Endothelial cell of umbilical vein (primary cell): ENCODE data around the gene PRDM16.

Experiments used
- CTCF ChIP-seq, 2 donors: IDR thresholded peaks; 1 replicate in 1 of 2; 2 replicates in 1 of 2; pipeline ENCODE4 v1.5.1; 2011; ENCODE audit warnings: low read length in 2 of 2, mild to moderate bottlenecking in 2 of 2, moderate library complexity in 2 of 2, control low read depth in 1 of 2, inconsistent platforms in 1 of 2, low read depth in 1 of 2; ENCODE audit not compliant: insufficient read depth in 1 of 2; ENCODE audit errors: extremely low read depth in 1 of 2
- EZH2 ChIP-seq: IDR thresholded peaks from 2 replicates; pipeline ENCODE4 v1.6.1; 2012; ENCODE audit warnings: borderline replicate concordance, low read depth, mild to moderate bottlenecking, moderate library complexity, low read length, inconsistent platforms; ENCODE audit not compliant: severe bottlenecking
- JUN ChIP-seq: IDR thresholded peaks from 2 replicates; pipeline ENCODE4 v1.6.1; 2011; ENCODE audit warnings: borderline replicate concordance, low read depth; ENCODE audit not compliant: insufficient read length, insufficient read depth
- MAX ChIP-seq: IDR thresholded peaks from 2 replicates; pipeline ENCODE4 v1.6.1; 2011; ENCODE audit not compliant: insufficient read depth, insufficient read length
- POLR2A ChIP-seq: IDR thresholded peaks from 2 replicates; pipeline ENCODE4 v1.6.1; 2012; ENCODE audit warnings: low read depth, mild to moderate bottlenecking, control low read depth, low read length
- POLR2AphosphoS5 ChIP-seq: IDR thresholded peaks from 2 replicates; pipeline ENCODE4 v1.6.1; 2012; ENCODE audit warnings: low read depth, mild to moderate bottlenecking, control low read depth, low read length, moderate library complexity; ENCODE audit not compliant: insufficient read depth

GRCh38 chr1:3079381-3080052 is 10.5 kb downstream of the PRDM16 start:
- TF ChIP-seq CTCF (IDR thresholded peaks at IDR 0.05; ENCODE audit: extremely low read depth in 1 of 2, insufficient read depth in 1 of 2, low read depth in 1 of 2, low read length in 2 of 2) (no peak), POLR2A (no peak), MAX (no peak), JUN (no peak), POLR2AphosphoS5 (no peak), EZH2 (no peak)
